Suprapubic skin (tissue), 4 donors: Measurements from ENCODE around the gene G2E3. TPM values are rescaled to one million over a fixed set of nuclear protein-coding genes. Genes with fewer than 3 reads are reported as not detected.
"Not testable (repeated sequence)": the region's sequence is repeated elsewhere in the genome, so short reads cannot be mapped to it uniquely, and the experiment has no call there.

Experiments used
- DNase-seq, 2 donors: peaks; one replicate each; pipeline ENCODE4 v3.0.0-alpha.2; 2019; ENCODE audit warnings: low spot score in 2 of 2
- H3K27ac ChIP-seq: fragments of 200-600 bp; sonication (generic); one replicate; pipeline ENCODE4 v1.5.1; 2019
- H3K27me3 ChIP-seq: fragments of 200-600 bp; sonication (generic); one replicate; pipeline ENCODE4 v1.5.1; 2019
- H3K36me3 ChIP-seq: fragments of 200-600 bp; sonication (generic); one replicate; pipeline ENCODE4 v1.5.1; 2019
- H3K4me1 ChIP-seq: fragments of 200-600 bp; sonication (generic); one replicate; pipeline ENCODE4 v1.5.1; 2019
- H3K4me3 ChIP-seq: fragments of 200-600 bp; sonication (generic); one replicate; pipeline ENCODE4 v1.5.1; 2019; ENCODE audit warnings: mild to moderate bottlenecking
- H3K9me3 ChIP-seq: fragments of 200-600 bp; sonication (generic); one replicate; pipeline ENCODE4 v1.5.1; 2019
- EP300 ChIP-seq: sonication (generic); formaldehyde crosslinking; IDR thresholded peaks from one replicate; pipeline ENCODE4 v1.6.1; 2017; ENCODE audit warnings: antibody characterized with exemption
- POLR2A ChIP-seq, 2 donors: fragments of 450-650 bp; IDR thresholded peaks; one replicate each; pipeline ENCODE4 v1.6.1; 2017; ENCODE audit warnings: antibody characterized with exemption in 2 of 2, mild to moderate bottlenecking in 2 of 2, moderate library complexity in 2 of 2
- POLR2AphosphoS5 ChIP-seq, 3 donors: sonication (generic); formaldehyde crosslinking; IDR thresholded peaks; one replicate each; pipeline ENCODE4 v1.6.1; 2017; ENCODE audit warnings: antibody characterized with exemption in 3 of 3
- WGBS: methylation state at CpG from one replicate; pipeline ENCODE4 v1.1.5; 2018; 5-methylcytosine and 5-hydroxymethylcytosine counted together
- total RNA-seq, 4 donors: library from RNA; depleted of rRNA; stranded (reverse); fragments of >200 nt; gene quantifications; one replicate each; pipeline ENCODE4 v1.1.0, GENCODE V29; 2016
- TF ChIP-seq, protein P1 (sequence below), 2 donors: fragments of 200-600 bp in 1 of 2; fragments of 450-650 bp in 1 of 2; sonication (generic) in 1 of 2; IDR thresholded peaks; one replicate each; pipeline ENCODE4 v1.5.1; 2016 to 2019; ENCODE audit warnings: antibody characterized with exemption in 2 of 2, mild to moderate bottlenecking in 1 of 2, moderate library complexity in 1 of 2

The G2E3 gene
- total RNA-seq, 4 donors from 2014 or later: 7.3 to 13.9 (median 9.7) TPM

DNA sequence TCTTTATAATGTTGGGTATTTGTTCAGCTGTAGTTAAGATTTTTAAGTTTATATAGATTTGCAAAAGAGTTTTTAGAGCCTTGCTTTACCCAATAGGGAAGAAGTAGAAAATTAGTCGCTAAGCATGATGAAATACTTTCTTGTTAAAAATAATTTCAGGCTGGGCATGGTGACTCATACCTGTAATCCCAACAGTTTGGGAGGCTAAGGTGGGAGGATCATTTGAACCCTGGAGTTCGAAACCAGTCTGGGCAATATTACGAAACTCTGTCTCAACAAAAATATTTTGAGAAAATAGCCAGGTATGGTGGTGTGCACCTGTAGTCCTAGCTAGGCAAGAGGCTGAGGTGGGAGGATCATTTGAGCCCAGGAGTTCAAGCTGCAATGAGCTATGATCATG lies 44.4 kb downstream of the G2E3 start:
- Histone ChIP-seq H3K27me3 (no peaks in the 10 kb centered on the region), H3K27ac (no peak overlapping the region), H3K9me3 (no peaks in the 10 kb centered on the region), H3K36me3 (peaks cover 52% of the 10 kb centered on the region), H3K4me1 (no peaks in the 10 kb centered on the region), H3K4me3 (no peak overlapping the region)
- no peak for DNase-seq
- TF ChIP-seq POLR2A (IDR thresholded peaks at IDR 0.05) (no peak), POLR2AphosphoS5 (IDR thresholded peaks at IDR 0.05) (no peak), EP300 (no peak)
- TF ChIP-seq, protein P1, sequence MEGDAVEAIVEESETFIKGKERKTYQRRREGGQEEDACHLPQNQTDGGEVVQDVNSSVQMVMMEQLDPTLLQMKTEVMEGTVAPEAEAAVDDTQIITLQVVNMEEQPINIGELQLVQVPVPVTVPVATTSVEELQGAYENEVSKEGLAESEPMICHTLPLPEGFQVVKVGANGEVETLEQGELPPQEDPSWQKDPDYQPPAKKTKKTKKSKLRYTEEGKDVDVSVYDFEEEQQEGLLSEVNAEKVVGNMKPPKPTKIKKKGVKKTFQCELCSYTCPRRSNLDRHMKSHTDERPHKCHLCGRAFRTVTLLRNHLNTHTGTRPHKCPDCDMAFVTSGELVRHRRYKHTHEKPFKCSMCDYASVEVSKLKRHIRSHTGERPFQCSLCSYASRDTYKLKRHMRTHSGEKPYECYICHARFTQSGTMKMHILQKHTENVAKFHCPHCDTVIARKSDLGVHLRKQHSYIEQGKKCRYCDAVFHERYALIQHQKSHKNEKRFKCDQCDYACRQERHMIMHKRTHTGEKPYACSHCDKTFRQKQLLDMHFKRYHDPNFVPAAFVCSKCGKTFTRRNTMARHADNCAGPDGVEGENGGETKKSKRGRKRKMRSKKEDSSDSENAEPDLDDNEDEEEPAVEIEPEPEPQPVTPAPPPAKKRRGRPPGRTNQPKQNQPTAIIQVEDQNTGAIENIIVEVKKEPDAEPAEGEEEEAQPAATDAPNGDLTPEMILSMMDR (IDR thresholded peaks at IDR 0.05): no peak
- WGBS: 97% methylated on average over 3 of the region's 3 CpGs

- H3K9me3 ChIP-seq, H3K4me3 ChIP-seq, H3K27me3 ChIP-seq, DNase-seq, H3K4me1 ChIP-seq, H3K27ac ChIP-seq: not testable (repeated sequence)
- 97% methylated on average over 8 of the region's 8 CpGs for WGBS
- peaks cover 43% of the 10 kb centered on the region for H3K36me3 ChIP-seq
Measured at GRCh38 chr14:30604696-30605095, 45.7 kb downstream of the G2E3 start.

DNA sequence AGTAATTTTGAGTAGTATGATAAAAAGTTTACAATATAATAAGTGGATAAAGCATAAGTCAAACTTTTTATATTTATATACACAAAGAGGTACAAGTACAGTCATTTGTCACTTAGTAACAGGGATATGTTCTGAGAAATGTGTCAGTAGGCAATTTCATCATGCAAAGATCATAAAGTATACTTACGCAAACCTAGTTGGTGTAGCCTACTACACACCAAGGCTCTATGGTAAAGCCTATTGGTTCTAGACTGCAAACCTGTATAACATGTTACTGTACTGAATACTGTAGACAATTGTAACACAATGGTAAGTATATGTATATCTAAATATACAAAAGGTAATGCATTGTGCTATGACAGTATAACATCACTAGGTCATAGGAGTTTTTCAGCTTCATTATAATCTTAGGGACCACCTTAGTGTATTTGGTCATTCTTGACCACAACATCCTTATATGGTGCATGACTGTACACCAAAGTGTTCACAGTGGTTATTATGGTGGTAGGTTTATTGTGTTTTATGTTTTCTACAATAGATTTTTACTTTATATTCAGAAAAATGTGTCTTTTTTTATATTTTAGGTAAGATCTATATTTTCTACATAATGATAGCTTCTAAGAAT lies 48.3 kb downstream of the G2E3 start:
- WGBS: 90% methylated on average over 1 of the region's 1 CpG
- Histone ChIP-seq H3K4me3 (no peak overlapping the region), H3K4me1 (no peaks in the 10 kb centered on the region), H3K27ac (no peak overlapping the region), H3K27me3 (no peaks in the 10 kb centered on the region), H3K36me3 (peaks cover 26% of the 10 kb centered on the region), H3K9me3 (no peaks in the 10 kb centered on the region)
- DNase-seq: no peak
- no peak for TF ChIP-seq POLR2AphosphoS5 (IDR thresholded peaks at IDR 0.05)
- TF ChIP-seq POLR2A (IDR thresholded peaks at IDR 0.05): no peak

- WGBS: 78% methylated on average over 5 of the region's 5 CpGs
- no peaks in the 10 kb centered on the region for H3K27me3 ChIP-seq
- DNase-seq: no peak
- no peak overlapping the region for H3K4me3 ChIP-seq
- H3K27ac ChIP-seq: no peak overlapping the region
- H3K9me3 ChIP-seq: no peaks in the 10 kb centered on the region
- peaks cover 18% of the 10 kb centered on the region for H3K36me3 ChIP-seq
- TF ChIP-seq, protein P1 (IDR thresholded peaks at IDR 0.05): no peak
- H3K4me1 ChIP-seq: no peaks in the 10 kb centered on the region
Measured at GRCh38 chr14:30608533-30609006, 49.6 kb downstream of the G2E3 start.

GRCh38 chr14:30610787-30611343 lies 51.9 kb downstream of the G2E3 start:
- H3K36me3 ChIP-seq: peaks cover 13% of the 10 kb centered on the region
- no peaks in the 10 kb centered on the region for H3K27me3 ChIP-seq
- no peak overlapping the region for H3K4me3 ChIP-seq
- DNase-seq: no peak
- H3K4me1 ChIP-seq: no peaks in the 10 kb centered on the region
- WGBS: 52% methylated on average over 6 of the region's 6 CpGs
- no peak overlapping the region for H3K27ac ChIP-seq
- TF ChIP-seq POLR2A (IDR thresholded peaks at IDR 0.05) (no peak), POLR2AphosphoS5 (IDR thresholded peaks at IDR 0.05) (no peak)
- no peaks in the 10 kb centered on the region for H3K9me3 ChIP-seq

GRCh38 chr14:30614155-30614554 lies 55.2 kb downstream of the G2E3 start:
- H3K27ac ChIP-seq: no peak overlapping the region
- no peak overlapping the region for H3K4me3 ChIP-seq
- H3K9me3 ChIP-seq: no peaks in the 10 kb centered on the region
- WGBS: 100% methylated on average over 2 of the region's 2 CpGs
- peaks cover 13% of the 10 kb centered on the region for H3K36me3 ChIP-seq
- DNase-seq: no peak
- TF ChIP-seq, protein P1 (IDR thresholded peaks at IDR 0.05): no peak
- TF ChIP-seq POLR2A (IDR thresholded peaks at IDR 0.05): no peak
- TF ChIP-seq EP300: no peak
- no peak for TF ChIP-seq POLR2AphosphoS5 (IDR thresholded peaks at IDR 0.05)
- no peaks in the 10 kb centered on the region for H3K27me3 ChIP-seq
- H3K4me1 ChIP-seq: no peaks in the 10 kb centered on the region

GRCh38 chr14:30620178-30620577 lies 61.2 kb downstream of the G2E3 start:
- H3K4me3 ChIP-seq: no peak overlapping the region
- H3K4me1 ChIP-seq: peaks cover 25% of the 10 kb centered on the region
- 59% methylated on average over 1 of the region's 1 CpG for WGBS
- DNase-seq: no peak
- H3K36me3 ChIP-seq: peaks cover 8% of the 10 kb centered on the region
- H3K27ac ChIP-seq: no peak overlapping the region
- TF ChIP-seq, protein P1 (IDR thresholded peaks at IDR 0.05): no peak
- TF ChIP-seq POLR2A (IDR thresholded peaks at IDR 0.05) (no peak), EP300 (no peak), POLR2AphosphoS5 (IDR thresholded peaks at IDR 0.05) (no peak)
- no peaks in the 10 kb centered on the region for H3K27me3 ChIP-seq
- no peaks in the 10 kb centered on the region for H3K9me3 ChIP-seq
